Neural cell (in vitro differentiated cells): ENCODE data around the gene PEMT.

Source experiments
- EZH2 ChIP-seq: fragments of 200-600, 300-800 bp; shearing (Covaris generic), sonication (generic); IDR thresholded peaks from 2 replicates; pipeline ENCODE4 v1.6.1; 2014; ENCODE audit warnings: antibody characterized with exemption, low read length, borderline replicate concordance, mild to moderate bottlenecking; ENCODE audit not compliant: insufficient read depth, poor library complexity, severe bottlenecking
- MXI1 ChIP-seq: fragments of 450-650 bp; conservative IDR thresholded peaks from 2 replicates; pipeline ENCODE4 v1.6.1; 2014; ENCODE audit warnings: antibody characterized with exemption, mild to moderate bottlenecking; ENCODE audit not compliant: poor library complexity, severe bottlenecking
- POLR2AphosphoS5 ChIP-seq: IDR thresholded peaks from 2 replicates; pipeline ENCODE4 v1.6.1; 2012
- RAD21 ChIP-seq: fragments of 450-650 bp; conservative IDR thresholded peaks from 2 replicates; pipeline ENCODE4 v1.6.1; 2014; ENCODE audit warnings: antibody characterized with exemption, mild to moderate bottlenecking, moderate library complexity
- TF ChIP-seq, protein P1 (sequence below): fragments of 450-650 bp; IDR thresholded peaks from 2 replicates; pipeline ENCODE4 v1.5.1; 2014; ENCODE audit warnings: antibody characterized with exemption, mild to moderate bottlenecking, moderate library complexity; ENCODE audit not compliant: poor library complexity, severe bottlenecking

DNA sequence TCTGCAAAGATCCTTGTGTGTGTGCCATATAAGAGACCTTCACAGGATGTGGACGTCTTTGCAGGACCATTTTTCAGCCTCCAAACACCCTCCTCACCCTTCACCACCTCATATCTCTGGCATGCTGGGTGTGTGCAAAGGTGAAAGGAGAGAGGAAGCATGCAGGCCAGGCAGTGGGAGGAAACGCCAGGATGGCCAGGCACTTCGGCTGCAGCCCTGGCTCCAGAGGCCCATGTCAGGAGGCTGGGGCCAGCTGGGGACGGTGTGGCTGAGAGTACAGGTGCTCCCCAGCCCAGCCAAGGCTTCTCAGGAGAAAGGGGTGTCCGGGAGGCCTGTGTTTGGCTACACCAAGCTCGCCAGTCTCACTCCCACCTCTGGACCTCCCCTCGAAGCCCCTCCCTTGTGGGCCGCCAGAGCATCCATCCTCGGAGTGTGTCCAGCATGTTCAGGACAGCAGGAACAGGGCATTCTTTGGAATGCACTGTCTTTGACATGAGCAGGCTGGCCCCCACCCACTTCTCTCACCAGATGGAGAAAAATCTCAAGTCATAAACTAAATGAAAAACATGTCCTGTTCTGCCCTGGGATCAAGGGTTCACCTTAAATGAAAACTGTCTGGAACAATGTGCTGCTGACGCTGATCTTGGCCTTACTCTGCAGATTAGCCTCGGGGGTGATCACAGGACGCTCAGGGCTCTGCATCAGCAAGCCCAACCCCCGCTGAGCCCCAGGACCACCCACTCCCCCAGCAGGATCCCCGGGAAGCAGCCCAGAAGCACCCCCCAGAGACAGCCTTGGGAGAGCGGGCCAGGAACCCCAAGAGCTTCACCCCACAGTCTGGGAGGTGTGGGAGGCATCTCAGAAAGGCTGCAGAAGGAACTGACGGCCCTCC lies 15.9 kb downstream of the PEMT start:
- TF ChIP-seq EZH2 (no peak), POLR2AphosphoS5 (no peak), RAD21 (no peak), MXI1 (no peak)
- TF ChIP-seq, protein P1, sequence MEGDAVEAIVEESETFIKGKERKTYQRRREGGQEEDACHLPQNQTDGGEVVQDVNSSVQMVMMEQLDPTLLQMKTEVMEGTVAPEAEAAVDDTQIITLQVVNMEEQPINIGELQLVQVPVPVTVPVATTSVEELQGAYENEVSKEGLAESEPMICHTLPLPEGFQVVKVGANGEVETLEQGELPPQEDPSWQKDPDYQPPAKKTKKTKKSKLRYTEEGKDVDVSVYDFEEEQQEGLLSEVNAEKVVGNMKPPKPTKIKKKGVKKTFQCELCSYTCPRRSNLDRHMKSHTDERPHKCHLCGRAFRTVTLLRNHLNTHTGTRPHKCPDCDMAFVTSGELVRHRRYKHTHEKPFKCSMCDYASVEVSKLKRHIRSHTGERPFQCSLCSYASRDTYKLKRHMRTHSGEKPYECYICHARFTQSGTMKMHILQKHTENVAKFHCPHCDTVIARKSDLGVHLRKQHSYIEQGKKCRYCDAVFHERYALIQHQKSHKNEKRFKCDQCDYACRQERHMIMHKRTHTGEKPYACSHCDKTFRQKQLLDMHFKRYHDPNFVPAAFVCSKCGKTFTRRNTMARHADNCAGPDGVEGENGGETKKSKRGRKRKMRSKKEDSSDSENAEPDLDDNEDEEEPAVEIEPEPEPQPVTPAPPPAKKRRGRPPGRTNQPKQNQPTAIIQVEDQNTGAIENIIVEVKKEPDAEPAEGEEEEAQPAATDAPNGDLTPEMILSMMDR: no peak
